ENCODE results near the gene C3orf18.

The C3orf18 gene

GRCh38 chr3:50600141-50600753 is 32.7 kb upstream of the C3orf18 start:
- no peaks in the 10 kb centered on the region for H3K9me3 ChIP-seq (ENCODE audit: control insufficient read depth, low read length)
- peaks cover 41% of the 10 kb centered on the region for H3K4me1 ChIP-seq (ENCODE audit: control insufficient read depth, insufficient read depth, low read length)
- no peak overlapping the region for H3K4me3 ChIP-seq (ENCODE audit: low read length)
- H3K36me3 ChIP-seq (ENCODE audit: control insufficient read depth, insufficient read depth, low read length): no peaks in the 10 kb centered on the region
- peak overlapping the region; percentile 76 for H3K9ac ChIP-seq (ENCODE audit: low read length)
- H3K27me3 ChIP-seq (ENCODE audit: control insufficient read depth, insufficient read depth, low read length): no peaks in the 10 kb centered on the region

- no peaks in the 10 kb centered on the region for H3K27me3 ChIP-seq (ENCODE audit: control insufficient read depth, insufficient read depth, low read length)
- no peak overlapping the region for H3K9ac ChIP-seq (ENCODE audit: low read length)
- no peaks in the 10 kb centered on the region for H3K9me3 ChIP-seq (ENCODE audit: control insufficient read depth, low read length)
- H3K4me1 ChIP-seq (ENCODE audit: control insufficient read depth, insufficient read depth, low read length): peaks cover 41% of the 10 kb centered on the region
- no peaks in the 10 kb centered on the region for H3K36me3 ChIP-seq (ENCODE audit: control insufficient read depth, insufficient read depth, low read length)
- no peak overlapping the region for H3K4me3 ChIP-seq (ENCODE audit: low read length)
Observed at GRCh38 chr3:50599716-50600118, 32.2 kb upstream of the C3orf18 start.

GRCh38 chr3:50599115-50599715 is 31.7 kb upstream of the C3orf18 start:
- Histone ChIP-seq H3K4me1 (ENCODE audit: control insufficient read depth, insufficient read depth, low read length) (peaks cover 41% of the 10 kb centered on the region), H3K9ac (ENCODE audit: low read length) (no peak overlapping the region), H3K4me3 (ENCODE audit: low read length) (no peak overlapping the region), H3K36me3 (ENCODE audit: control insufficient read depth, insufficient read depth, low read length) (no peaks in the 10 kb centered on the region), H3K27me3 (ENCODE audit: control insufficient read depth, insufficient read depth, low read length) (no peaks in the 10 kb centered on the region), H3K9me3 (ENCODE audit: control insufficient read depth, low read length) (no peaks in the 10 kb centered on the region)

- no peaks in the 10 kb centered on the region for H3K27me3 ChIP-seq (ENCODE audit: control insufficient read depth, insufficient read depth, low read length)
- H3K9me3 ChIP-seq (ENCODE audit: control insufficient read depth, low read length): no peaks in the 10 kb centered on the region
- peaks cover 23% of the 10 kb centered on the region for H3K4me1 ChIP-seq (ENCODE audit: control insufficient read depth, insufficient read depth, low read length)
- no peak overlapping the region for H3K9ac ChIP-seq (ENCODE audit: low read length)
- H3K36me3 ChIP-seq (ENCODE audit: control insufficient read depth, insufficient read depth, low read length): no peaks in the 10 kb centered on the region
- H3K4me3 ChIP-seq (ENCODE audit: low read length): no peak overlapping the region
Observed at GRCh38 chr3:50594253-50594785, 26.8 kb upstream of the C3orf18 start.

GRCh38 chr3:50592568-50592967 is 25.0 kb upstream of the C3orf18 start:
- Histone ChIP-seq H3K9ac (ENCODE audit: low read length) (no peak overlapping the region), H3K9me3 (ENCODE audit: control insufficient read depth, low read length) (no peaks in the 10 kb centered on the region), H3K36me3 (ENCODE audit: control insufficient read depth, insufficient read depth, low read length) (no peaks in the 10 kb centered on the region), H3K4me3 (ENCODE audit: low read length) (no peak overlapping the region), H3K27me3 (ENCODE audit: control insufficient read depth, insufficient read depth, low read length) (no peaks in the 10 kb centered on the region), H3K4me1 (ENCODE audit: control insufficient read depth, insufficient read depth, low read length) (peaks cover 23% of the 10 kb centered on the region)

- Histone ChIP-seq H3K9ac (ENCODE audit: low read length) (no peak overlapping the region), H3K27me3 (ENCODE audit: control insufficient read depth, insufficient read depth, low read length) (no peaks in the 10 kb centered on the region), H3K9me3 (ENCODE audit: control insufficient read depth, low read length) (no peaks in the 10 kb centered on the region), H3K36me3 (ENCODE audit: control insufficient read depth, insufficient read depth, low read length) (no peaks in the 10 kb centered on the region), H3K4me1 (ENCODE audit: control insufficient read depth, insufficient read depth, low read length) (peaks cover 23% of the 10 kb centered on the region), H3K4me3 (ENCODE audit: low read length) (no peak overlapping the region)
Observed at GRCh38 chr3:50591196-50591741, 23.7 kb upstream of the C3orf18 start.

- H3K27me3 ChIP-seq (ENCODE audit: control insufficient read depth, insufficient read depth, low read length): no peaks in the 10 kb centered on the region
- no peak overlapping the region for H3K9ac ChIP-seq (ENCODE audit: low read length)
- H3K9me3 ChIP-seq (ENCODE audit: control insufficient read depth, low read length): no peaks in the 10 kb centered on the region
- H3K36me3 ChIP-seq (ENCODE audit: control insufficient read depth, insufficient read depth, low read length): no peaks in the 10 kb centered on the region
- no peak overlapping the region for H3K4me3 ChIP-seq (ENCODE audit: low read length)
- peaks cover 23% of the 10 kb centered on the region for H3K4me1 ChIP-seq (ENCODE audit: control insufficient read depth, insufficient read depth, low read length)
Observed at GRCh38 chr3:50588759-50589433, 21.3 kb upstream of the C3orf18 start.

- Histone ChIP-seq H3K4me3 (ENCODE audit: low read length) (no peak overlapping the region), H3K36me3 (ENCODE audit: control insufficient read depth, insufficient read depth, low read length) (no peaks in the 10 kb centered on the region), H3K9ac (ENCODE audit: low read length) (no peak overlapping the region), H3K4me1 (ENCODE audit: control insufficient read depth, insufficient read depth, low read length) (peaks cover 22% of the 10 kb centered on the region), H3K9me3 (ENCODE audit: control insufficient read depth, low read length) (no peaks in the 10 kb centered on the region), H3K27me3 (ENCODE audit: control insufficient read depth, insufficient read depth, low read length) (no peaks in the 10 kb centered on the region)
Observed at GRCh38 chr3:50587806-50588758, 20.5 kb upstream of the C3orf18 start.

GRCh38 chr3:50587373-50587772 is 19.8 kb upstream of the C3orf18 start:
- Histone ChIP-seq H3K27me3 (ENCODE audit: control insufficient read depth, insufficient read depth, low read length) (no peaks in the 10 kb centered on the region), H3K4me3 (ENCODE audit: low read length) (no peak overlapping the region), H3K4me1 (ENCODE audit: control insufficient read depth, insufficient read depth, low read length) (peaks cover 15% of the 10 kb centered on the region), H3K9me3 (ENCODE audit: control insufficient read depth, low read length) (no peaks in the 10 kb centered on the region), H3K36me3 (ENCODE audit: control insufficient read depth, insufficient read depth, low read length) (no peaks in the 10 kb centered on the region), H3K9ac (ENCODE audit: low read length) (no peak overlapping the region)

GRCh38 chr3:50586763-50587070 is 19.2 kb upstream of the C3orf18 start:
- H3K4me1 ChIP-seq (ENCODE audit: control insufficient read depth, insufficient read depth, low read length): peaks cover 11% of the 10 kb centered on the region
- no peak overlapping the region for H3K4me3 ChIP-seq (ENCODE audit: low read length)
- H3K9ac ChIP-seq (ENCODE audit: low read length): no peak overlapping the region
- H3K36me3 ChIP-seq (ENCODE audit: control insufficient read depth, insufficient read depth, low read length): no peaks in the 10 kb centered on the region
- no peaks in the 10 kb centered on the region for H3K27me3 ChIP-seq (ENCODE audit: control insufficient read depth, insufficient read depth, low read length)
- H3K9me3 ChIP-seq (ENCODE audit: control insufficient read depth, low read length): no peaks in the 10 kb centered on the region

- H3K9ac ChIP-seq (ENCODE audit: low read length): no peak overlapping the region
- H3K4me3 ChIP-seq (ENCODE audit: low read length): no peak overlapping the region
- H3K4me1 ChIP-seq (ENCODE audit: control insufficient read depth, insufficient read depth, low read length): peaks cover 7% of the 10 kb centered on the region
- H3K9me3 ChIP-seq (ENCODE audit: control insufficient read depth, low read length): no peaks in the 10 kb centered on the region
- H3K27me3 ChIP-seq (ENCODE audit: control insufficient read depth, insufficient read depth, low read length): no peaks in the 10 kb centered on the region
- no peaks in the 10 kb centered on the region for H3K36me3 ChIP-seq (ENCODE audit: control insufficient read depth, insufficient read depth, low read length)
Observed at GRCh38 chr3:50585919-50586762, 18.6 kb upstream of the C3orf18 start.

Data from mucosa of stomach (tissue), 1 donor.